WTC11 (cell line): ENCODE measurements around the gene MID1. TPM values are rescaled to one million over a fixed set of nuclear protein-coding genes. Genes with fewer than 3 reads are reported as not detected.

Experiments
- ATAC-seq: fragments of 200-7000 bp; cut with Tn5 transposase; 2 replicates; pipeline ENCODE4 v1.10.0; 2021; ENCODE audit warnings: mild to moderate bottlenecking, moderate library complexity
- CTCF ChIA-PET: fragments of 300-600 bp; sonication (Branson Sonifier 250); formaldehyde crosslinking; loops from one replicate; lab custom pipeline; 2021; ENCODE audit warnings: antibody characterized with exemption; lab: Charles Lee
- POLR2A ChIA-PET: fragments of 350-600 bp; sonication (Branson Sonifier 250); formaldehyde crosslinking; loops from one replicate; lab custom pipeline; 2021; ENCODE audit warnings: antibody characterized with exemption; lab: Charles Lee
- DNase-seq: peaks from one replicate; pipeline ENCODE4 v3.0.0; 2021; ENCODE audit warnings: low spot score
- H3K27ac Mint-ChIP-seq: 2 replicates; pipeline ENCODE4 v1.8.0; 2021; ENCODE audit warnings: mixed read lengths
- H3K27me3 Mint-ChIP-seq: 2 replicates; pipeline ENCODE4 v1.8.0; 2021; ENCODE audit warnings: low read depth, mild to moderate bottlenecking, moderate library complexity, mixed read lengths
- H3K36me3 Mint-ChIP-seq: 2 replicates; pipeline ENCODE4 v1.8.0; 2021; ENCODE audit warnings: mixed read lengths
- H3K4me1 Mint-ChIP-seq: 2 replicates; pipeline ENCODE4 v1.8.0; 2022; ENCODE audit warnings: mixed read lengths
- H3K4me3 Mint-ChIP-seq: 2 replicates; pipeline ENCODE4 v1.8.0; 2021; ENCODE audit warnings: mild to moderate bottlenecking, moderate library complexity, mixed read lengths
- H3K9me3 Mint-ChIP-seq: 2 replicates; pipeline ENCODE4 v1.8.0; 2021; ENCODE audit warnings: mixed read lengths
- CBFB ChIP-seq: sonication (generic); formaldehyde crosslinking; IDR thresholded peaks from 2 replicates; pipeline ENCODE4 v1.8.1; 2022; ENCODE audit warnings: mild to moderate bottlenecking, low read depth, missing genetic modification reagents
- ETV6 ChIP-seq: sonication (generic); formaldehyde crosslinking; IDR thresholded peaks from 2 replicates; pipeline ENCODE4 v1.8.1; 2022; ENCODE audit warnings: mild to moderate bottlenecking, missing genetic modification reagents
- FOXK1 ChIP-seq: sonication (generic); formaldehyde crosslinking; IDR thresholded peaks from 2 replicates; pipeline ENCODE4 v1.8.0; 2022; ENCODE audit warnings: mild to moderate bottlenecking, moderate library complexity, missing genetic modification reagents
- FOXP1 ChIP-seq: sonication (generic); formaldehyde crosslinking; IDR thresholded peaks from 2 replicates; pipeline ENCODE4 v1.8.0; 2022; ENCODE audit warnings: missing genetic modification reagents, mild to moderate bottlenecking, moderate library complexity, borderline replicate concordance
- JAZF1 ChIP-seq: fragments of 250-450 bp; sonication (Bioruptor Pico); IDR thresholded peaks from 2 replicates; pipeline ENCODE4 v1.9.0; 2021; ENCODE audit warnings: moderate library complexity, mild to moderate bottlenecking, inconsistent platforms
- NR2C2 ChIP-seq: sonication (generic); formaldehyde crosslinking; IDR thresholded peaks from 2 replicates; pipeline ENCODE4 v1.8.0; 2022; ENCODE audit warnings: mild to moderate bottlenecking, missing genetic modification reagents
- PRRX2 ChIP-seq: fragments of 250-450 bp; sonication (Bioruptor Pico); IDR thresholded peaks from 2 replicates; pipeline ENCODE4 v1.8.0; 2021; ENCODE audit warnings: mild to moderate bottlenecking
- RELA ChIP-seq: sonication (generic); formaldehyde crosslinking; IDR thresholded peaks from 2 replicates; pipeline ENCODE4 v1.8.1; 2022; ENCODE audit warnings: missing genetic modification reagents, mild to moderate bottlenecking, borderline replicate concordance
- TEAD1 ChIP-seq: sonication (generic); formaldehyde crosslinking; IDR thresholded peaks from 2 replicates; pipeline ENCODE4 v1.8.0; 2022; ENCODE audit warnings: mild to moderate bottlenecking, missing genetic modification reagents
- ZBTB21 ChIP-seq: sonication (generic); formaldehyde crosslinking; IDR thresholded peaks from 2 replicates; pipeline ENCODE4 v1.8.1; 2023; ENCODE audit warnings: mild to moderate bottlenecking, missing genetic modification reagents, borderline replicate concordance
- ZNF138 ChIP-seq: sonication (generic); formaldehyde crosslinking; conservative IDR thresholded peaks from 2 replicates; pipeline ENCODE4 v1.8.1; 2022; ENCODE audit warnings: mild to moderate bottlenecking, moderate library complexity, missing genetic modification reagents
- ZNF263 ChIP-seq: sonication (generic); formaldehyde crosslinking; IDR thresholded peaks from 2 replicates; pipeline ENCODE4 v1.8.1; 2022; ENCODE audit warnings: low read depth, mild to moderate bottlenecking, moderate library complexity, missing genetic modification reagents
- total RNA-seq: library from RNA; stranded (reverse); gene quantifications from 3 replicates; pipeline ENCODE4 v1.2.3, GENCODE V29; 2021
- TF ChIP-seq, protein P1 (sequence below): fragments of 200-600 bp; IDR thresholded peaks from 2 replicates; pipeline ENCODE4 v1.8.0; 2022; ENCODE audit warnings: antibody characterized with exemption
- TF ChIP-seq, protein P2 (sequence below): sonication (generic); formaldehyde crosslinking; IDR thresholded peaks from 2 replicates; pipeline ENCODE4 v1.8.1; 2023; ENCODE audit warnings: mild to moderate bottlenecking, missing genetic modification reagents
- TF ChIP-seq, protein P3 (sequence below): sonication (generic); formaldehyde crosslinking; IDR thresholded peaks from 2 replicates; pipeline ENCODE4 v1.8.1; 2023; ENCODE audit warnings: mild to moderate bottlenecking, missing genetic modification reagents, moderate library complexity
- TF ChIP-seq, protein P4 (sequence below): sonication (generic); formaldehyde crosslinking; IDR thresholded peaks from 2 replicates; pipeline ENCODE4 v1.8.0; 2022; ENCODE audit warnings: mild to moderate bottlenecking, missing genetic modification reagents
- TF ChIP-seq, protein P5 (sequence below): sonication (generic); formaldehyde crosslinking; IDR thresholded peaks from 2 replicates; pipeline ENCODE4 v1.8.1; 2023; ENCODE audit warnings: mild to moderate bottlenecking, missing genetic modification reagents, borderline replicate concordance

MID1 gene
- total RNA-seq, 1 experiment from 2014 or later: 52.2 TPM

DNA sequence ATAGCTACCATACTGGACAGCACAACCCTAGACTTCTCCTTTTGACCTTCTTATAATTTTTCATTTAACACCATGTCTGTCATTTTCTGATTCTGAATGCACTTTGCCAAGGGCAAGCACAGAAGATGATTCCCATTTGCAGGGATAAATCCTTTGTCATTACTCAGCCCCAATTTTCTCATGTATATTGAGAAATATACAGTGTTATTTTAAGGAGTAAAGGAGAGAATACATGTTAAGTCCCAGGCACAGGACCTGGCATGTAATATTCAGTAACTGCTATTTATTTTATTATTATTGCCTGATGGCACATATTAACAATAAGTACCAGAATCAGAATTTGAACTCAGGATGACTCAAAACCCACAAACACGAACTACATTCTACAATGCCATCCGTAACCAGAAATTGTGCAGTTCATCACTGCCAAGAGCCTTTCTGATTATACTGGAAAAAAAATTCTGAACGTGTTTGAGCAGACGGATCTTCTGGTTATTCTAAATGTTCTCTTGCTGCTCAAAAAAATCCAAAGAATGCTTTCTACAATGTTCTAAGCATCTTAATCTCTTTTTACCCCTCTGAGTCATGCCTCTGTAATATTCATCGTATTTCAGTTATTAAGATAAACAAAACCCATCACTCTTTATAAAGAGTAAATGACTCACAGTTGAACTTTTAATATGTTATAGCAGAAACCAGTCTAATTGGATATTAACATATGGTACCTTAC lies 170.0 kb downstream of the MID1 start:
- ChIA-PET CTCF (no interaction called here), POLR2A (no interaction called here)
- Mint-ChIP-seq H3K4me1 (no peaks in the 10 kb centered on the region), H3K4me3 (no peak overlapping the region), H3K27ac (no peak overlapping the region), H3K27me3 (no peaks in the 10 kb centered on the region), H3K36me3 (peaks cover 22% of the 10 kb centered on the region), H3K9me3 (peaks cover 6% of the 10 kb centered on the region)
- ATAC-seq (no peak), DNase-seq (no peak)
- TF ChIP-seq, protein P1, sequence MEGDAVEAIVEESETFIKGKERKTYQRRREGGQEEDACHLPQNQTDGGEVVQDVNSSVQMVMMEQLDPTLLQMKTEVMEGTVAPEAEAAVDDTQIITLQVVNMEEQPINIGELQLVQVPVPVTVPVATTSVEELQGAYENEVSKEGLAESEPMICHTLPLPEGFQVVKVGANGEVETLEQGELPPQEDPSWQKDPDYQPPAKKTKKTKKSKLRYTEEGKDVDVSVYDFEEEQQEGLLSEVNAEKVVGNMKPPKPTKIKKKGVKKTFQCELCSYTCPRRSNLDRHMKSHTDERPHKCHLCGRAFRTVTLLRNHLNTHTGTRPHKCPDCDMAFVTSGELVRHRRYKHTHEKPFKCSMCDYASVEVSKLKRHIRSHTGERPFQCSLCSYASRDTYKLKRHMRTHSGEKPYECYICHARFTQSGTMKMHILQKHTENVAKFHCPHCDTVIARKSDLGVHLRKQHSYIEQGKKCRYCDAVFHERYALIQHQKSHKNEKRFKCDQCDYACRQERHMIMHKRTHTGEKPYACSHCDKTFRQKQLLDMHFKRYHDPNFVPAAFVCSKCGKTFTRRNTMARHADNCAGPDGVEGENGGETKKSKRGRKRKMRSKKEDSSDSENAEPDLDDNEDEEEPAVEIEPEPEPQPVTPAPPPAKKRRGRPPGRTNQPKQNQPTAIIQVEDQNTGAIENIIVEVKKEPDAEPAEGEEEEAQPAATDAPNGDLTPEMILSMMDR: no peak
- TF ChIP-seq PRRX2 (CRISPR knock-in tag): no peak
- no peak for TF ChIP-seq FOXP1 (CRISPR knock-in tag)
- TF ChIP-seq, protein P2, sequence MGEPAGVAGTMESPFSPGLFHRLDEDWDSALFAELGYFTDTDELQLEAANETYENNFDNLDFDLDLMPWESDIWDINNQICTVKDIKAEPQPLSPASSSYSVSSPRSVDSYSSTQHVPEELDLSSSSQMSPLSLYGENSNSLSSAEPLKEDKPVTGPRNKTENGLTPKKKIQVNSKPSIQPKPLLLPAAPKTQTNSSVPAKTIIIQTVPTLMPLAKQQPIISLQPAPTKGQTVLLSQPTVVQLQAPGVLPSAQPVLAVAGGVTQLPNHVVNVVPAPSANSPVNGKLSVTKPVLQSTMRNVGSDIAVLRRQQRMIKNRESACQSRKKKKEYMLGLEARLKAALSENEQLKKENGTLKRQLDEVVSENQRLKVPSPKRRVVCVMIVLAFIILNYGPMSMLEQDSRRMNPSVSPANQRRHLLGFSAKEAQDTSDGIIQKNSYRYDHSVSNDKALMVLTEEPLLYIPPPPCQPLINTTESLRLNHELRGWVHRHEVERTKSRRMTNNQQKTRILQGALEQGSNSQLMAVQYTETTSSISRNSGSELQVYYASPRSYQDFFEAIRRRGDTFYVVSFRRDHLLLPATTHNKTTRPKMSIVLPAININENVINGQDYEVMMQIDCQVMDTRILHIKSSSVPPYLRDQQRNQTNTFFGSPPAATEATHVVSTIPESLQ (CRISPR knock-in tag): no peak
- TF ChIP-seq RELA: no peak
- TF ChIP-seq, protein P3, sequence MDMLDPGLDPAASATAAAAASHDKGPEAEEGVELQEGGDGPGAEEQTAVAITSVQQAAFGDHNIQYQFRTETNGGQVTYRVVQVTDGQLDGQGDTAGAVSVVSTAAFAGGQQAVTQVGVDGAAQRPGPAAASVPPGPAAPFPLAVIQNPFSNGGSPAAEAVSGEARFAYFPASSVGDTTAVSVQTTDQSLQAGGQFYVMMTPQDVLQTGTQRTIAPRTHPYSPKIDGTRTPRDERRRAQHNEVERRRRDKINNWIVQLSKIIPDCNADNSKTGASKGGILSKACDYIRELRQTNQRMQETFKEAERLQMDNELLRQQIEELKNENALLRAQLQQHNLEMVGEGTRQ: no peak
- no peak for TF ChIP-seq ZBTB21
- TF ChIP-seq FOXK1: no peak
- TF ChIP-seq, protein P4, sequence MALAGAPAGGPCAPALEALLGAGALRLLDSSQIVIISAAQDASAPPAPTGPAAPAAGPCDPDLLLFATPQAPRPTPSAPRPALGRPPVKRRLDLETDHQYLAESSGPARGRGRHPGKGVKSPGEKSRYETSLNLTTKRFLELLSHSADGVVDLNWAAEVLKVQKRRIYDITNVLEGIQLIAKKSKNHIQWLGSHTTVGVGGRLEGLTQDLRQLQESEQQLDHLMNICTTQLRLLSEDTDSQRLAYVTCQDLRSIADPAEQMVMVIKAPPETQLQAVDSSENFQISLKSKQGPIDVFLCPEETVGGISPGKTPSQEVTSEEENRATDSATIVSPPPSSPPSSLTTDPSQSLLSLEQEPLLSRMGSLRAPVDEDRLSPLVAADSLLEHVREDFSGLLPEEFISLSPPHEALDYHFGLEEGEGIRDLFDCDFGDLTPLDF (CRISPR knock-in tag): no peak
- no peak for TF ChIP-seq NR2C2
- TF ChIP-seq CBFB (CRISPR knock-in tag): no peak
- no peak for TF ChIP-seq ZNF263 (CRISPR knock-in tag)
- no peak for TF ChIP-seq TEAD1 (CRISPR knock-in tag)
- no peak for TF ChIP-seq JAZF1
- no peak for TF ChIP-seq ETV6 (CRISPR knock-in tag)
- TF ChIP-seq ZNF138: no peak
- TF ChIP-seq, protein P5, sequence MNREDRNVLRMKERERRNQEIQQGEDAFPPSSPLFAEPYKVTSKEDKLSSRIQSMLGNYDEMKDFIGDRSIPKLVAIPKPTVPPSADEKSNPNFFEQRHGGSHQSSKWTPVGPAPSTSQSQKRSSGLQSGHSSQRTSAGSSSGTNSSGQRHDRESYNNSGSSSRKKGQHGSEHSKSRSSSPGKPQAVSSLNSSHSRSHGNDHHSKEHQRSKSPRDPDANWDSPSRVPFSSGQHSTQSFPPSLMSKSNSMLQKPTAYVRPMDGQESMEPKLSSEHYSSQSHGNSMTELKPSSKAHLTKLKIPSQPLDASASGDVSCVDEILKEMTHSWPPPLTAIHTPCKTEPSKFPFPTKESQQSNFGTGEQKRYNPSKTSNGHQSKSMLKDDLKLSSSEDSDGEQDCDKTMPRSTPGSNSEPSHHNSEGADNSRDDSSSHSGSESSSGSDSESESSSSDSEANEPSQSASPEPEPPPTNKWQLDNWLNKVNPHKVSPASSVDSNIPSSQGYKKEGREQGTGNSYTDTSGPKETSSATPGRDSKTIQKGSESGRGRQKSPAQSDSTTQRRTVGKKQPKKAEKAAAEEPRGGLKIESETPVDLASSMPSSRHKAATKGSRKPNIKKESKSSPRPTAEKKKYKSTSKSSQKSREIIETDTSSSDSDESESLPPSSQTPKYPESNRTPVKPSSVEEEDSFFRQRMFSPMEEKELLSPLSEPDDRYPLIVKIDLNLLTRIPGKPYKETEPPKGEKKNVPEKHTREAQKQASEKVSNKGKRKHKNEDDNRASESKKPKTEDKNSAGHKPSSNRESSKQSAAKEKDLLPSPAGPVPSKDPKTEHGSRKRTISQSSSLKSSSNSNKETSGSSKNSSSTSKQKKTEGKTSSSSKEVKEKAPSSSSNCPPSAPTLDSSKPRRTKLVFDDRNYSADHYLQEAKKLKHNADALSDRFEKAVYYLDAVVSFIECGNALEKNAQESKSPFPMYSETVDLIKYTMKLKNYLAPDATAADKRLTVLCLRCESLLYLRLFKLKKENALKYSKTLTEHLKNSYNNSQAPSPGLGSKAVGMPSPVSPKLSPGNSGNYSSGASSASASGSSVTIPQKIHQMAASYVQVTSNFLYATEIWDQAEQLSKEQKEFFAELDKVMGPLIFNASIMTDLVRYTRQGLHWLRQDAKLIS: no peak
